CD4-positive, alpha-beta T cell (primary cell): ENCODE measurements around the gene PCDH12. TPM values are rescaled to one million over a fixed set of nuclear protein-coding genes. Genes with fewer than 3 reads are reported as not detected.

Experiments
- ATAC-seq: fragments of 200-7000 bp; cut with Tn5 transposase; one replicate; pipeline ENCODE4 v1.10.0; 2022; ENCODE audit warnings: mild to moderate bottlenecking; ENCODE audit not compliant: poor library complexity
- CTCF ChIA-PET: fragments of 350-600 bp; sonication (Branson Sonifier 250); formaldehyde crosslinking; loops from one replicate; lab custom pipeline; 2021; ENCODE audit warnings: antibody characterized with exemption, inconsistent platforms; lab: Charles Lee
- POLR2A ChIA-PET: fragments of 350-600 bp; sonication (Branson Sonifier 250); formaldehyde crosslinking; loops from one replicate; lab custom pipeline; 2021; ENCODE audit warnings: antibody characterized with exemption, inconsistent platforms; lab: Charles Lee
- DNase-seq, 14 experiments: peaks; one replicate each; pipeline ENCODE4 v3.0.0-alpha.2; 2013 to 2020; ENCODE audit warnings: mixed read lengths in 2 of 14
- H3K27ac ChIP-seq, 2 donors: one replicate each; pipeline versions ENCODE4 v1.5.1 to v1.7.0; 2013; ENCODE audit warnings: low read length in 2 of 2, low read depth in 1 of 2, mild to moderate bottlenecking in 1 of 2
- H3K27me3 ChIP-seq, 2 experiments: 1 replicate in 1 of 2; 2 replicates in 1 of 2; pipeline versions ENCODE4 v1.6.1 to v1.7.0; 2013; ENCODE audit warnings: low read length in 2 of 2, control low read depth in 1 of 2, mild to moderate bottlenecking in 1 of 2, moderate library complexity in 1 of 2; ENCODE audit not compliant: insufficient read depth in 2 of 2, control insufficient read depth in 1 of 2
- H3K36me3 ChIP-seq: one replicate; pipeline ENCODE4 v1.6.1; 2013; ENCODE audit warnings: low read length, control low read depth; ENCODE audit not compliant: insufficient read depth
- H3K4me1 ChIP-seq: one replicate; pipeline ENCODE4 v1.6.1; 2013; ENCODE audit warnings: low read length, control low read depth; ENCODE audit not compliant: insufficient read depth
- H3K4me3 ChIP-seq: one replicate; pipeline ENCODE4 v1.5.1; 2013; ENCODE audit warnings: mild to moderate bottlenecking, low read length, moderate library complexity
- H3K9me3 ChIP-seq, 2 experiments: 1 replicate in 1 of 2; 2 replicates in 1 of 2; pipeline versions ENCODE4 v1.6.1 to v1.7.0; 2013; ENCODE audit warnings: low read length in 2 of 2, mild to moderate bottlenecking in 2 of 2, control low read depth in 1 of 2, moderate library complexity in 1 of 2; ENCODE audit not compliant: control insufficient read depth in 1 of 2, insufficient read depth in 1 of 2
- H3K27ac Mint-ChIP-seq: one replicate; pipeline ENCODE4 v1.8.0; 2020; ENCODE audit warnings: mixed read lengths
- H3K27me3 Mint-ChIP-seq: one replicate; pipeline ENCODE4 v1.8.0; 2021; ENCODE audit warnings: mixed read lengths
- H3K36me3 Mint-ChIP-seq: one replicate; pipeline ENCODE4 v1.8.0; 2021; ENCODE audit warnings: low read depth, mixed read lengths
- H3K4me1 Mint-ChIP-seq: one replicate; pipeline ENCODE4 v1.8.0; 2021; ENCODE audit warnings: low read depth, mixed read lengths
- H3K4me3 Mint-ChIP-seq: one replicate; pipeline ENCODE4 v1.8.0; 2020; ENCODE audit warnings: mild to moderate bottlenecking, mixed read lengths
- H3K9me3 Mint-ChIP-seq: one replicate; pipeline ENCODE4 v1.8.0; 2020; ENCODE audit warnings: mixed read lengths
- CTCF ChIP-seq: fragments of 200-600 bp; IDR thresholded peaks from one replicate; pipeline ENCODE4 v1.8.0; 2022; ENCODE audit warnings: antibody characterized with exemption, mild to moderate bottlenecking
- intact Hi-C, 2 experiments: fragments of 100-400 bp; cut with DNase I in 1 of 2; cut with micrococcal nuclease in 1 of 2; formaldehyde crosslinking; loops; one replicate each; pipeline versions ENCODE4 v1.15.1 to v1.9.0; 2023 to 2025; cut with DNase I, micrococcal nuclease
- total RNA-seq, 174 experiments: library from RNA in 2 of 174; stranded (reverse) in 2 of 174; gene quantifications; one replicate each; pipeline ENCODE4 v1.2.3 and lab custom pipeline; 2021 to 2026

Gene PCDH12
- total RNA-seq, 2 experiments from 2014 or later: not detected

GRCh38 chr5:141957367-141957996 is 520 bp downstream of the PCDH12 start:
- DNase-seq (no peak), ATAC-seq (no peak)
- ChIA-PET POLR2A (interaction anchor here (1.0 to 2.5 kb wide), 6 partner anchors 12 to 275 kb away, joined by 3 to 16 read pairs (median 8); partner anchors contain the start of genes ARAP3, DELE1, PCDH1 and RNF14), CTCF (interaction anchor here (2.1 kb wide), 1 partner anchor 266 kb away, joined by 6 read pairs; no protein-coding TSS in a partner anchor)
- Histone ChIP-seq H3K9me3 (no peaks in the 10 kb centered on the region), H3K27me3 (no peaks in the 10 kb centered on the region), H3K36me3 (no peaks in the 10 kb centered on the region), H3K4me3 (no peak overlapping the region), H3K4me1 (peaks cover 48% of the 10 kb centered on the region), H3K27ac (no peak overlapping the region)
- intact Hi-C loops: no loop called here
- H3K27ac Mint-ChIP-seq: no peak overlapping the region
- no peak for TF ChIP-seq CTCF
- H3K36me3 Mint-ChIP-seq: peaks cover 5% of the 10 kb centered on the region
- H3K4me1 Mint-ChIP-seq: peaks cover 51% of the 10 kb centered on the region
- no peaks in the 10 kb centered on the region for H3K27me3 Mint-ChIP-seq
- no peaks in the 10 kb centered on the region for H3K9me3 Mint-ChIP-seq
- H3K4me3 Mint-ChIP-seq: no peak overlapping the region

GRCh38 chr5:141954194-141954593 is 3.8 kb downstream of the PCDH12 start:
- Histone ChIP-seq H3K4me1 (peaks cover 29% of the 10 kb centered on the region), H3K27me3 (no peaks in the 10 kb centered on the region), H3K36me3 (no peaks in the 10 kb centered on the region), H3K4me3 (no peak overlapping the region), H3K9me3 (no peaks in the 10 kb centered on the region), H3K27ac (no peak overlapping the region)
- ChIA-PET POLR2A (interaction anchor here (0.9 kb wide), 1 partner anchor 24 kb away, joined by 3 read pairs; no protein-coding TSS in a partner anchor), CTCF (no interaction called here)
- Mint-ChIP-seq H3K27me3 (no peaks in the 10 kb centered on the region), H3K27ac (no peak overlapping the region), H3K36me3 (peaks cover 5% of the 10 kb centered on the region), H3K4me3 (no peak overlapping the region), H3K9me3 (no peaks in the 10 kb centered on the region), H3K4me1 (peaks cover 38% of the 10 kb centered on the region)
- DNase-seq (no peak), ATAC-seq (no peak)
- intact Hi-C loops: no loop called here
- TF ChIP-seq CTCF: no peak

GRCh38 chr5:141952020-141952419 is 6.0 kb downstream of the PCDH12 start:
- H3K36me3 Mint-ChIP-seq: peaks cover 5% of the 10 kb centered on the region
- TF ChIP-seq CTCF: no peak
- CTCF ChIA-PET: interaction anchor here (1.2 kb wide), 1 partner anchor 9 kb away, joined by 3 read pairs; no protein-coding TSS in a partner anchor
- no peak overlapping the region for H3K27ac Mint-ChIP-seq
- POLR2A ChIA-PET: no interaction called here
- H3K27me3 ChIP-seq: no peaks in the 10 kb centered on the region
- DNase-seq: no peak
- intact Hi-C loops: no loop called here
- peaks cover 19% of the 10 kb centered on the region for H3K4me1 Mint-ChIP-seq
- no peak overlapping the region for H3K27ac ChIP-seq
- H3K9me3 Mint-ChIP-seq: no peaks in the 10 kb centered on the region
- no peaks in the 10 kb centered on the region for H3K9me3 ChIP-seq
- no peak overlapping the region for H3K4me3 ChIP-seq
- H3K36me3 ChIP-seq: no peaks in the 10 kb centered on the region
- no peak overlapping the region for H3K4me3 Mint-ChIP-seq
- H3K4me1 ChIP-seq: peaks cover 7% of the 10 kb centered on the region
- ATAC-seq: no peak
- H3K27me3 Mint-ChIP-seq: no peaks in the 10 kb centered on the region
